Measurements from ENCODE around the gene NXPH4. TPM values are rescaled to one million over a fixed set of nuclear protein-coding genes. Genes with fewer than 3 reads are reported as not detected.

Gene NXPH4
- total and polyA plus RNA-seq, 7 donors = 0.01 to 0.58 (median 0.24) TPM; not detected in 2

GRCh38 chr12:57236201-57236924, 19.8 kb downstream of the NXPH4 start:
- Histone ChIP-seq H3K36me3 (ENCODE audit: insufficient read depth in 1 of 2, low read depth in 1 of 2) (peaks cover 7 to 37% of the 10 kb centered on the region in 2 donors), H3K9me3 (no peaks in the 10 kb centered on the region), H3K4me1 (peaks cover 25% of the 10 kb centered on the region), H3K4me3 (peak overlapping the region; percentile 45), H3K27me3 (ENCODE audit: insufficient read depth in 3 of 3, low read length in 2 of 3) (peaks cover 0 to 21% (median 0%) of the 10 kb centered on the region in 3 donors), H3K27ac (peak overlapping the region; percentile 36)
- intact Hi-C loops (cut with DNase I) = loop anchor here in 1 of 2 donors (2.0 kb wide), 1 partner anchor 22 kb away; no protein-coding TSS in a partner anchor
- DNase-seq (peak; percentile 30 to 60), ATAC-seq (no peak)
- WGBS, 3 donors = 32 to 43% (median 35%) methylated on average over 35 to 40 of the region's 40 CpGs
- TF ChIP-seq CTCF (IDR thresholded peaks at IDR 0.05) = no peak

GRCh38 chr12:57236925-57237595, 20.5 kb downstream of the NXPH4 start:
- no peak for ATAC-seq
- DNase-seq = peak; percentile 24 to 63
- no peak for TF ChIP-seq CTCF (IDR thresholded peaks at IDR 0.05)
- H3K36me3 ChIP-seq (ENCODE audit: insufficient read depth in 1 of 2, low read depth in 1 of 2) = peaks cover 7 to 30% of the 10 kb centered on the region in 2 donors
- H3K4me3 ChIP-seq = peak overlapping the region; percentile 45
- H3K9me3 ChIP-seq = no peaks in the 10 kb centered on the region
- peak overlapping the region; percentile 36 for H3K27ac ChIP-seq
- intact Hi-C loops (cut with DNase I) = loop anchor here in 1 of 2 donors (2.0 kb wide), 1 partner anchor 22 kb away; no protein-coding TSS in a partner anchor
- peaks cover 0 to 23% (median 0%) of the 10 kb centered on the region in 3 donors for H3K27me3 ChIP-seq (ENCODE audit: insufficient read depth in 3 of 3, low read length in 2 of 3)
- WGBS, 3 donors = 40 to 58% (median 47%) methylated on average over 6 to 9 of the region's 9 CpGs
- peaks cover 32% of the 10 kb centered on the region for H3K4me1 ChIP-seq

- 67 to 77% (median 72%) methylated on average over 5 of the region's 5 CpGs for WGBS, 3 donors
- H3K27me3 ChIP-seq (ENCODE audit: insufficient read depth in 3 of 3, low read length in 2 of 3) = peaks cover 0 to 23% (median 0%) of the 10 kb centered on the region in 3 donors
- no peaks in the 10 kb centered on the region for H3K9me3 ChIP-seq
- H3K27ac ChIP-seq = no peak overlapping the region
- peak overlapping the region; percentile 65 for H3K4me3 ChIP-seq
- no peak for DNase-seq
- H3K4me1 ChIP-seq = peaks cover 35% of the 10 kb centered on the region
- TF ChIP-seq CTCF (IDR thresholded peaks at IDR 0.05) = no peak
- H3K36me3 ChIP-seq (ENCODE audit: insufficient read depth in 1 of 2, low read depth in 1 of 2) = peaks cover 5 to 25% of the 10 kb centered on the region in 2 donors
- intact Hi-C loops (cut with DNase I) = loop anchor here in 1 of 2 donors (2.0 kb wide), 1 partner anchor 23 kb away; no protein-coding TSS in a partner anchor
- no peak for ATAC-seq
Observed at GRCh38 chr12:57237596-57237931, 21.0 kb downstream of the NXPH4 start.

GRCh38 chr12:57237932-57238853, 21.6 kb downstream of the NXPH4 start:
- H3K27ac ChIP-seq = no peak overlapping the region
- DNase-seq = peak; percentile 49 to 68
- WGBS, 3 donors = 10 to 13% (median 12%) methylated on average over 55 to 63 of the region's 63 CpGs

More at GRCh38 chr12:57237932-57238853, 21.6 kb downstream of the NXPH4 start:
- peaks cover 41% of the 10 kb centered on the region for H3K4me1 ChIP-seq
- no peak for TF ChIP-seq CTCF (IDR thresholded peaks at IDR 0.05)
- intact Hi-C loops (cut with DNase I) = loop anchor here in 1 of 2 donors (2.0 kb wide), 1 partner anchor 23 kb away; no protein-coding TSS in a partner anchor
- no peaks in the 10 kb centered on the region for H3K9me3 ChIP-seq
- peaks cover 0 to 23% (median 0%) of the 10 kb centered on the region in 3 donors for H3K27me3 ChIP-seq (ENCODE audit: insufficient read depth in 3 of 3, low read length in 2 of 3)
- H3K4me3 ChIP-seq = peak overlapping the region; percentile 65
- H3K36me3 ChIP-seq (ENCODE audit: insufficient read depth in 1 of 2, low read depth in 1 of 2) = peaks cover 3 to 21% of the 10 kb centered on the region in 2 donors
- ATAC-seq = no peak
